Measurements from ENCODE around the gene PIK3CD. TPM values are rescaled to one million over a fixed set of nuclear protein-coding genes. Genes with fewer than 3 reads are reported as not detected.

Gene PIK3CD
- total RNA-seq, 1 donor from 2014 or later: 28.3 TPM

DNA sequence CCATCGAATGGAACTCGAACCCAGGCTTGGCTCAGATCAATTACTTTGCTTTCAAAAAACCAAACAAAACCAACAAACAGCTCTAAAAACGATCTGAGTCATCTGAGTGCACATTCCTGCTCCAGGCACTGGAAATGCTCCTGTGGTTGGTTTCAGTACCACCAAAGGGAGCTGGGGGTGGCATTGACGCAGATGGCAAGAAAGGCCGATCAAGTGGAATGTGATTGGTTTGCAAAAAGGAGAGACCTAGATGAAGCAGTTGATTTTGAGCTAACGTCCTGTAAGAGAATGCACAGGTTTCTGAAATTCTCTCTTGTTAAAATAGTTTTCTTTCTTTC, 39.5 kb downstream of the PIK3CD start:
- peaks cover 17% of the 10 kb centered on the region for H3K36me3 ChIP-seq
- H3K27ac ChIP-seq: no peak overlapping the region
- no peaks in the 10 kb centered on the region for H3K27me3 ChIP-seq (ENCODE audit: low read depth)
- no peak for TF ChIP-seq CTCF (IDR thresholded peaks at IDR 0.05)
- ATAC-seq (no peak), DNase-seq (no peak)
- peaks cover 39% of the 10 kb centered on the region for H3K4me1 ChIP-seq
- intact Hi-C loops (cut with DNase I): no loop called here
- H3K9me3 ChIP-seq: no peaks in the 10 kb centered on the region
- no peak overlapping the region for H3K4me3 ChIP-seq

DNA sequence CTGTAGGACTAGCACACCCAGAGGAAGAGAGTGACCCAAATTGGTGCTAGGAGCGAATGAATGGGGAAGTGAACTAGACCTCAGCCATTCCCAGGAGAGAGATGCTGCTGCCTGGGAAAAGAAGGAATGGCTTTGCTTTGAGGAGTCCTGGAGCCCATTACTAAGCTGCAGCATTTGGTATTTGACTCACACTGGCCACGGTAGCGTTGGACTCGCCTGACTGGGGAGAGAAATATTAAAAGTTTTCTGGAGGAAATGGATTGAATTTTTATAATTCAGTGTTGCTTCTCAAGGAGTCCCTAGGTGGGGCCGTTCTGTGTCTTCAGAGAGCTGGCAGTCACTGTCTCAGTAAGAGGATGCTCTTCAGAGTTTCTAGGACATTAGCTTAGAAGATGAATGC, 40.2 kb downstream of the PIK3CD start:
- H3K27me3 ChIP-seq (ENCODE audit: low read depth): no peaks in the 10 kb centered on the region
- no peak for TF ChIP-seq CTCF (IDR thresholded peaks at IDR 0.05)
- no peak for ATAC-seq
- no peak for DNase-seq
- intact Hi-C loops (cut with DNase I): no loop called here
- no peak overlapping the region for H3K4me3 ChIP-seq
- H3K27ac ChIP-seq: no peak overlapping the region
- H3K9me3 ChIP-seq: no peaks in the 10 kb centered on the region
- peaks cover 39% of the 10 kb centered on the region for H3K4me1 ChIP-seq
- H3K36me3 ChIP-seq: peaks cover 17% of the 10 kb centered on the region

GRCh38 chr1:9696793-9697192, 45.3 kb downstream of the PIK3CD start:
- ATAC-seq (no peak), DNase-seq (no peak)
- H3K4me3 ChIP-seq: no peak overlapping the region
- no peak for TF ChIP-seq CTCF (IDR thresholded peaks at IDR 0.05)
- intact Hi-C loops (cut with DNase I): no loop called here
- no peak overlapping the region for H3K27ac ChIP-seq
- H3K9me3 ChIP-seq: no peaks in the 10 kb centered on the region
- no peaks in the 10 kb centered on the region for H3K4me1 ChIP-seq
- no peaks in the 10 kb centered on the region for H3K27me3 ChIP-seq (ENCODE audit: low read depth)
- peaks cover 17% of the 10 kb centered on the region for H3K36me3 ChIP-seq

DNA sequence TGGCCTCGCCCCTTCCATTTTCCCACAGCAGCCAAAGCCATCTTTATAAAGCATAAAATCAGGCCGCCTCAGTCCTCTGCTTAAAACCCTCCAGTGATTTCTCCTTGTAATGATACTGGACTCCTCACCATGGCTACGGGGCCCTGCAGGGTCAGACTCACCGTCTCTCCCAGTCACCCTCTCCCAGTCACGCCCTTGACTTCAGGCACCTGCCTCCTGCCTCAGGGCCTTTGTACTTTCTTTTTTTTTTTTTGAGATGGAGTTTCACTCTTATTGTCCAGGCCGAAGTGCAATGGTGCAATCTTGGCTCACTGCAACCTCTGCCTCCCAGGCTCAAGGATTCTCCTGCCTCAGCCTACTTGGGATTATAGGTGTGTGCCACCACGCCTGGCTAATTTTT, 47.8 kb downstream of the PIK3CD start:
- peaks cover 9% of the 10 kb centered on the region for H3K4me1 ChIP-seq
- no peaks in the 10 kb centered on the region for H3K36me3 ChIP-seq
- ATAC-seq (no peak), DNase-seq (no peak)
- intact Hi-C loops (cut with DNase I): no loop called here
- TF ChIP-seq CTCF (IDR thresholded peaks at IDR 0.05): no peak
- no peaks in the 10 kb centered on the region for H3K27me3 ChIP-seq (ENCODE audit: low read depth)
- H3K27ac ChIP-seq: no peak overlapping the region
- H3K9me3 ChIP-seq: no peaks in the 10 kb centered on the region
- no peak overlapping the region for H3K4me3 ChIP-seq

- Histone ChIP-seq H3K36me3 (no peaks in the 10 kb centered on the region), H3K27ac (no peak overlapping the region), H3K4me3 (no peak overlapping the region), H3K27me3 (ENCODE audit: low read depth) (no peaks in the 10 kb centered on the region), H3K4me1 (peaks cover 18% of the 10 kb centered on the region), H3K9me3 (no peaks in the 10 kb centered on the region)
- no peak for ATAC-seq
- no peak for DNase-seq
- intact Hi-C loops (cut with DNase I): no loop called here
- TF ChIP-seq CTCF (IDR thresholded peaks at IDR 0.05): no peak
These were observed 48.8 kb downstream of the PIK3CD start for GRCh38 chr1:9700340-9700739.

DNA sequence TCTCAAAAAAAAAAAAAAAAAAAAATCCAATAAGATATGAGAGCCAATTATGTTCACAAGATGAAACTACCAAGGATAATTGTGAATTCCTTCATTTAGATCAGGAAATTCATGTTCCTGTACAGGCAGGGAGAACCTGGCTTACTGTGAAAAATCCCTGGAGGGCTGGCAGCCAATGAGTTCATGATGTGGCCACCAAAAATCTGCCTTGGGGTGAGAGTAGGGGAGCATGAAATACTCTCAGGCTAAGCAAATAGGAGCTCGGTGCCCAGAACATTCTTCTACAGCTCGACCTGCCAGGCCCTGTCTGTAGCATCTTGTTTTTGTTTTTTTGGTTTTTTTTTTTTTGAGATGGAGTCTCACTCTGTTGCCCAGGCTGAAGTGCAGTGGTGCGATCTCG, 50.1 kb downstream of the PIK3CD start:
- DNase-seq (no peak), ATAC-seq (peak in 1 of 2 donors; percentile 33)
- TF ChIP-seq CTCF (IDR thresholded peaks at IDR 0.05): no peak
- Histone ChIP-seq H3K27me3 (ENCODE audit: low read depth) (no peaks in the 10 kb centered on the region), H3K27ac (no peak overlapping the region), H3K4me1 (peaks cover 18% of the 10 kb centered on the region), H3K9me3 (no peaks in the 10 kb centered on the region), H3K36me3 (no peaks in the 10 kb centered on the region), H3K4me3 (no peak overlapping the region)
- intact Hi-C loops (cut with DNase I): no loop called here

Measured in lower lobe of right lung (tissue), 2 donors.